Suprapubic skin (tissue), 4 donors: Measurements from ENCODE around the gene SLC15A1.

ENCODE experiments used
- CTCF ChIP-seq, 2 donors: fragments of 200-600 bp in 1 of 2; fragments of 450-650 bp in 1 of 2; sonication (generic) in 1 of 2; IDR thresholded peaks; one replicate each; pipeline ENCODE4 v1.5.1; 2016 to 2019; ENCODE audit warnings: antibody characterized with exemption in 2 of 2, mild to moderate bottlenecking in 1 of 2, moderate library complexity in 1 of 2
- EP300 ChIP-seq: sonication (generic); formaldehyde crosslinking; IDR thresholded peaks from one replicate; pipeline ENCODE4 v1.6.1; 2017; ENCODE audit warnings: antibody characterized with exemption
- POLR2AphosphoS5 ChIP-seq, 3 donors: sonication (generic); formaldehyde crosslinking; IDR thresholded peaks; one replicate each; pipeline ENCODE4 v1.6.1; 2017; ENCODE audit warnings: antibody characterized with exemption in 3 of 3

- TF ChIP-seq EP300 (no peak), CTCF (IDR thresholded peaks at IDR 0.05) (no peak), POLR2AphosphoS5 (IDR thresholded peaks at IDR 0.05) (no peak)
These were observed 21.4 kb upstream of the SLC15A1 start for GRCh38 chr13:98773921-98774320.
